ENCODE measurements around the gene MYEOV.

The MYEOV gene

GRCh38 chr11:69293819-69294505 lies at the start of gene MYEOV:
Gene MYEOV (plus strand): TSS chr11:69294155. CDS start chr11:69295355, 1,200 bp downstream.
- in situ Hi-C loops (cut with HindIII; ENCODE audit: low sequenced_read_pairs): loop anchor here (10.0 kb wide), 1 partner anchor 131 kb away; no protein-coding TSS in a partner anchor

- in situ Hi-C loops (cut with HindIII; ENCODE audit: low sequenced_read_pairs): loop anchor here (25.0 kb wide), 1 partner anchor 418 kb away; no protein-coding TSS in a partner anchor
Measured at GRCh38 chr11:69244266-69244665, 49.7 kb upstream of the MYEOV start.

GRCh38 chr11:69245041-69245440 lies 48.9 kb upstream of the MYEOV start:
- in situ Hi-C loops (cut with HindIII; ENCODE audit: low sequenced_read_pairs): loop anchor here (25.0 kb wide), 1 partner anchor 417 kb away; no protein-coding TSS in a partner anchor

GRCh38 chr11:69245491-69246345 lies 48.2 kb upstream of the MYEOV start:
- in situ Hi-C loops (cut with HindIII; ENCODE audit: low sequenced_read_pairs): loop anchor here (25.0 kb wide), 1 partner anchor 417 kb away; no protein-coding TSS in a partner anchor

GRCh38 chr11:69249311-69250185 lies 44.4 kb upstream of the MYEOV start:
- in situ Hi-C loops (cut with HindIII; ENCODE audit: low sequenced_read_pairs): loop anchor here (25.0 kb wide), 1 partner anchor 413 kb away; no protein-coding TSS in a partner anchor

GRCh38 chr11:69250186-69251056 lies 43.5 kb upstream of the MYEOV start:
- in situ Hi-C loops (cut with HindIII; ENCODE audit: low sequenced_read_pairs): no loop called here

GRCh38 chr11:69251057-69251393 lies 42.9 kb upstream of the MYEOV start:
- in situ Hi-C loops (cut with HindIII; ENCODE audit: low sequenced_read_pairs): no loop called here

GRCh38 chr11:69251639-69252489 lies 42.1 kb upstream of the MYEOV start:
- in situ Hi-C loops (cut with HindIII; ENCODE audit: low sequenced_read_pairs): no loop called here

GRCh38 chr11:69252490-69252837 lies 41.5 kb upstream of the MYEOV start:
- in situ Hi-C loops (cut with HindIII; ENCODE audit: low sequenced_read_pairs): no loop called here

GRCh38 chr11:69253028-69253427 lies 40.9 kb upstream of the MYEOV start:
- in situ Hi-C loops (cut with HindIII; ENCODE audit: low sequenced_read_pairs): no loop called here

GRCh38 chr11:69257134-69257533 lies 36.8 kb upstream of the MYEOV start:
- in situ Hi-C loops (cut with HindIII; ENCODE audit: low sequenced_read_pairs): no loop called here

- in situ Hi-C loops (cut with HindIII; ENCODE audit: low sequenced_read_pairs): no loop called here
Measured at GRCh38 chr11:69257838-69258658, 35.9 kb upstream of the MYEOV start.

- in situ Hi-C loops (cut with HindIII; ENCODE audit: low sequenced_read_pairs): no loop called here
Measured at GRCh38 chr11:69259096-69259495, 34.9 kb upstream of the MYEOV start.

GRCh38 chr11:69260622-69261021 lies 33.3 kb upstream of the MYEOV start:
- in situ Hi-C loops (cut with HindIII; ENCODE audit: low sequenced_read_pairs): no loop called here

- in situ Hi-C loops (cut with HindIII; ENCODE audit: low sequenced_read_pairs): no loop called here
Measured at GRCh38 chr11:69261116-69261515, 32.8 kb upstream of the MYEOV start.

- in situ Hi-C loops (cut with HindIII; ENCODE audit: low sequenced_read_pairs): no loop called here
Measured at GRCh38 chr11:69262918-69263735, 30.8 kb upstream of the MYEOV start.

- in situ Hi-C loops (cut with HindIII; ENCODE audit: low sequenced_read_pairs): no loop called here
Measured at GRCh38 chr11:69263736-69264052, 30.3 kb upstream of the MYEOV start.

GRCh38 chr11:69264486-69264885 lies 29.5 kb upstream of the MYEOV start:
- in situ Hi-C loops (cut with HindIII; ENCODE audit: low sequenced_read_pairs): no loop called here

Data from DLD1 (cell line).